H1 (cell line): ENCODE measurements around the gene PAX9. TPM values are rescaled to one million over a fixed set of nuclear protein-coding genes. Genes with fewer than 3 reads are reported as not detected.

Experiments used
- CTCF ChIA-PET: fragments of 300-600 bp; sonication (Branson Sonifier 250); formaldehyde crosslinking; loops from one replicate; lab custom pipeline; 2021; ENCODE audit not compliant: partially characterized antibody; lab: Charles Lee
- POLR2A ChIA-PET: fragments of 300-600 bp; sonication (Branson Sonifier 250); formaldehyde crosslinking; loops from one replicate; lab custom pipeline; 2021; ENCODE audit warnings: inconsistent platforms; ENCODE audit not compliant: partially characterized antibody; lab: Charles Lee
- DNase-seq, 2 experiments: peaks; one replicate each; pipeline versions ENCODE4 v3.0.0 to v3.0.0-alpha.2; 2010 to 2022; ENCODE audit warnings: low spot score in 2 of 2, low read depth in 1 of 2, mixed read lengths in 1 of 2
- FAIRE-seq: peaks from 2 replicates; lab custom pipeline; 2011; peaks lifted over from hg19 to GRCh38; lab: Jason Lieb, UNC
- H2AFZ ChIP-seq: 2 replicates; pipeline ENCODE4 v1.8.1; 2012; ENCODE audit warnings: low read length, inconsistent platforms
- H2AK5ac ChIP-seq: 2 replicates; pipeline ENCODE4 v1.6.1; 2013; ENCODE audit warnings: low read depth, low read length
- H2BK120ac ChIP-seq: replicated peaks from 2 replicates; pipeline ENCODE3; 2013; ENCODE audit warnings: low read depth, low read length, inconsistent platforms
- H2BK12ac ChIP-seq: 2 replicates; pipeline ENCODE4 v1.6.1; 2013; ENCODE audit warnings: low read depth, low read length
- H2BK15ac ChIP-seq: 2 replicates; pipeline ENCODE4 v1.6.1; 2013; ENCODE audit warnings: low read length
- H2BK20ac ChIP-seq: 2 replicates; pipeline ENCODE4 v1.6.1; 2013; ENCODE audit warnings: low read length
- H2BK5ac ChIP-seq: 2 replicates; pipeline ENCODE4 v1.6.1; 2013; ENCODE audit warnings: low read depth, low read length
- H3K14ac ChIP-seq: 2 replicates; pipeline ENCODE4 v1.6.1; 2013; ENCODE audit warnings: inconsistent platforms; ENCODE audit not compliant: insufficient read length
- H3K18ac ChIP-seq: 2 replicates; pipeline ENCODE4 v1.6.1; 2013; ENCODE audit warnings: low read length; ENCODE audit errors: extremely low read depth
- H3K23ac ChIP-seq: 2 replicates; pipeline ENCODE4 v1.6.1; 2013; ENCODE audit warnings: inconsistent platforms; ENCODE audit not compliant: insufficient read length
- H3K23me2 ChIP-seq: 2 replicates; pipeline ENCODE4 v1.6.1; 2013; ENCODE audit warnings: low read depth, low read length
- H3K27ac ChIP-seq: 2 replicates; pipeline ENCODE4 v1.6.1; 2011; ENCODE audit warnings: low read depth, low read length, inconsistent platforms
- H3K27me3 ChIP-seq, 4 experiments: replicated peaks in 1 of 4; 1 replicate in 1 of 4; 2 replicates in 3 of 4; pipeline versions ENCODE4 v1.6.1 to v1.8.1; 2011 to 2013; ENCODE audit warnings: low read length in 3 of 4, mild to moderate bottlenecking in 3 of 4, inconsistent platforms in 2 of 4, mixed read lengths in 2 of 4, moderate library complexity in 1 of 4; ENCODE audit not compliant: control insufficient read depth in 3 of 4, insufficient read depth in 3 of 4; ENCODE audit errors: extremely low read depth in 1 of 4
- H3K36me3 ChIP-seq, 4 experiments: 2 replicates each; pipeline versions ENCODE4 v1.6.1 to v1.8.1; 2011 to 2013; ENCODE audit warnings: mild to moderate bottlenecking in 4 of 4, low read length in 3 of 4, moderate library complexity in 2 of 4, control low read depth in 1 of 4, inconsistent platforms in 1 of 4; ENCODE audit not compliant: insufficient read depth in 4 of 4, control insufficient read depth in 2 of 4
- H3K4ac ChIP-seq: replicated peaks from 2 replicates; pipeline ENCODE3; 2013; ENCODE audit warnings: low read length, low read depth, mixed read lengths, inconsistent platforms; ENCODE audit not compliant: insufficient read length
- H3K4me1 ChIP-seq, 4 experiments: replicated peaks in 1 of 4; 1 replicate in 1 of 4; 2 replicates in 3 of 4; pipeline versions ENCODE4 v1.6.1 to v1.8.1; 2011 to 2013; ENCODE audit warnings: low read length in 3 of 4, inconsistent platforms in 2 of 4, mixed read lengths in 1 of 4; ENCODE audit not compliant: insufficient read depth in 4 of 4, control insufficient read depth in 3 of 4
- H3K4me2 ChIP-seq, 2 experiments: 2 replicates each; pipeline versions ENCODE4 v1.6.1 to v1.8.1; 2011 to 2013; ENCODE audit warnings: low read depth in 2 of 2, low read length in 2 of 2, control low read depth in 1 of 2, inconsistent platforms in 1 of 2, mild to moderate bottlenecking in 1 of 2; ENCODE audit not compliant: insufficient read depth in 1 of 2
- H3K4me3 ChIP-seq, 4 experiments: fragments of 200-600, 300-600 bp in 1 of 4; sonication (generic), shearing (Covaris generic), sonication (Bioruptor Twin) in 1 of 4; 2 replicates each; pipeline versions ENCODE4 v1.5.1 to v1.8.1; 2011 to 2016; ENCODE audit warnings: low read length in 4 of 4, low read depth in 3 of 4, control low read depth in 2 of 4, inconsistent platforms in 2 of 4, mild to moderate bottlenecking in 2 of 4, mixed read lengths in 1 of 4, moderate library complexity in 1 of 4; ENCODE audit not compliant: insufficient read depth in 2 of 4; ENCODE audit errors: extremely low read depth in 1 of 4
- H3K56ac ChIP-seq: replicated peaks from 2 replicates; pipeline ENCODE3; 2013; ENCODE audit warnings: low read depth, mild to moderate bottlenecking, mixed read lengths, low read length, inconsistent platforms; ENCODE audit not compliant: insufficient read length
- H3K79me1 ChIP-seq: 2 replicates; pipeline ENCODE4 v1.6.1; 2013; ENCODE audit warnings: low read depth, low read length, control low read depth
- H3K79me2 ChIP-seq, 2 experiments: 2 replicates each; pipeline versions ENCODE4 v1.6.1 to v1.8.1; 2012 to 2013; ENCODE audit warnings: low read length in 2 of 2, mild to moderate bottlenecking in 2 of 2, inconsistent platforms in 1 of 2; ENCODE audit not compliant: insufficient read depth in 2 of 2, control insufficient read depth in 1 of 2
- H3K9ac ChIP-seq, 4 experiments: replicated peaks in 1 of 4; 1 replicate in 1 of 4; 2 replicates in 3 of 4; pipeline versions ENCODE4 v1.6.1 to v1.8.1; 2011 to 2013; ENCODE audit warnings: low read depth in 3 of 4, low read length in 3 of 4, control low read depth in 2 of 4, mild to moderate bottlenecking in 2 of 4, moderate library complexity in 2 of 4, inconsistent platforms in 1 of 4; ENCODE audit errors: extremely low read depth in 1 of 4
- H3K9me3 ChIP-seq, 2 experiments: 2 replicates each; pipeline versions ENCODE4 v1.6.1 to v1.8.1; 2012 to 2013; ENCODE audit warnings: mild to moderate bottlenecking in 2 of 2, moderate library complexity in 2 of 2, control low read depth in 1 of 2, inconsistent platforms in 1 of 2, low read depth in 1 of 2, low read length in 1 of 2, mixed read lengths in 1 of 2; ENCODE audit not compliant: insufficient read depth in 2 of 2
- H4K20me1 ChIP-seq, 2 experiments: replicated peaks in 1 of 2; 2 replicates each; pipeline versions ENCODE3 to v1.8.1; 2011 to 2013; ENCODE audit warnings: inconsistent platforms in 2 of 2, low read length in 2 of 2, mild to moderate bottlenecking in 1 of 2; ENCODE audit not compliant: insufficient read depth in 2 of 2, control insufficient read depth in 1 of 2
- H4K5ac ChIP-seq: 2 replicates; pipeline ENCODE4 v1.6.1; 2013; ENCODE audit warnings: low read length, low read depth, mixed read lengths, inconsistent platforms; ENCODE audit not compliant: insufficient read length
- H4K8ac ChIP-seq: 2 replicates; pipeline ENCODE4 v1.8.0; 2013; ENCODE audit warnings: mild to moderate bottlenecking, moderate library complexity, low read length, inconsistent platforms; ENCODE audit not compliant: insufficient read depth; ENCODE audit errors: extremely low read depth
- H4K91ac ChIP-seq: replicated peaks from 2 replicates; pipeline ENCODE3; 2013; ENCODE audit warnings: low read length, mixed read lengths, inconsistent platforms; ENCODE audit not compliant: insufficient read length
- ATF2 ChIP-seq: IDR thresholded peaks from 2 replicates; pipeline ENCODE4 v1.6.1; 2012; ENCODE audit warnings: low read length, inconsistent platforms
- JUND ChIP-seq: IDR thresholded peaks from 2 replicates; pipeline ENCODE4 v1.6.1; 2011; ENCODE audit warnings: mild to moderate bottlenecking, improper control_type of control experiment, low read length
- KDM1A ChIP-seq: fragments of 200-600, 300-600 bp; sonication (generic); IDR thresholded peaks from 2 replicates; pipeline ENCODE4 v1.7.1; 2016; ENCODE audit warnings: mild to moderate bottlenecking, low read length, borderline replicate concordance
- KDM5A ChIP-seq: fragments of 200-600 bp; IDR thresholded peaks from 2 replicates; pipeline ENCODE4 v1.7.1; 2012; ENCODE audit warnings: mild to moderate bottlenecking, low read length, inconsistent platforms, mixed read lengths
- MAFK ChIP-seq: IDR thresholded peaks from 2 replicates; pipeline ENCODE4 v1.6.1; 2012; ENCODE audit warnings: low read depth, mild to moderate bottlenecking, improper control_type of control experiment, low read length
- MAX ChIP-seq: IDR thresholded peaks from 2 replicates; pipeline ENCODE4 v1.6.1; 2012; ENCODE audit warnings: inconsistent platforms
- SAP30 ChIP-seq: fragments of 300-600 bp; sonication (generic); IDR thresholded peaks from 2 replicates; pipeline ENCODE4 v1.7.1; 2012; ENCODE audit warnings: low read length, moderate library complexity, mild to moderate bottlenecking, inconsistent platforms; ENCODE audit not compliant: insufficient read depth, insufficient replicate concordance
- SIX5 ChIP-seq: IDR thresholded peaks from 2 replicates; pipeline ENCODE4 v1.6.1; 2011; ENCODE audit warnings: mild to moderate bottlenecking, low read depth, low read length
- SP1 ChIP-seq: IDR thresholded peaks from 2 replicates; pipeline ENCODE4 v1.6.1; 2011; ENCODE audit warnings: low read depth, low read length
- WGBS, 2 experiments: shearing (Covaris generic) in 1 of 2; methylation state at CpG; one replicate each; pipeline versions ENCODE4 v1.1.6 to v1.1.7; 2013 to 2015; ENCODE audit warnings: low lambda C conversion rate in 2 of 2, mixed read lengths in 2 of 2, inconsistent platforms in 1 of 2, low coverage in 1 of 2, missing lambda C conversion rate in 1 of 2; ENCODE audit not compliant: insufficient replicate concordance in 2 of 2, insufficient coverage in 1 of 2, insufficient read length in 1 of 2; ENCODE audit errors: extremely low coverage in 1 of 2, missing lambda C conversion rate in 1 of 2; 5-methylcytosine and 5-hydroxymethylcytosine counted together
- polyA plus RNA-seq, 7 experiments: library from polyadenylated mRNA; depleted of rRNA in 3 of 7; stranded (reverse) in 5 of 7; unstranded in 2 of 7; fragments of >200 nt in 5 of 7; fragments of 200-250 nt in 2 of 7; gene quantifications; 1 replicate in 5 of 7; 2 replicates in 1 of 7; 4 replicates in 1 of 7; pipeline versions ENCODE4 v1.2.1 to v1.2.3, GENCODE V29; 2011 to 2013; ENCODE audit warnings: missing spikeins in 2 of 7, mixed read lengths in 2 of 7
- total RNA-seq: library from RNA; stranded (reverse); fragmentation: NEBNext Ultra II Directional; extraction: Animal tissue kit (Norgen Biotek cat#: 25700); gene quantifications from 2 replicates; pipeline ENCODE4 v1.2.1, GENCODE V29; 2021

Gene PAX9
- total and polyA plus RNA-seq, 2 of the 8 experiments (the other 6 are each of a cell fraction or from before 2014, with no cell fraction given), result 0.05 TPM; not detected in 1

DNA sequence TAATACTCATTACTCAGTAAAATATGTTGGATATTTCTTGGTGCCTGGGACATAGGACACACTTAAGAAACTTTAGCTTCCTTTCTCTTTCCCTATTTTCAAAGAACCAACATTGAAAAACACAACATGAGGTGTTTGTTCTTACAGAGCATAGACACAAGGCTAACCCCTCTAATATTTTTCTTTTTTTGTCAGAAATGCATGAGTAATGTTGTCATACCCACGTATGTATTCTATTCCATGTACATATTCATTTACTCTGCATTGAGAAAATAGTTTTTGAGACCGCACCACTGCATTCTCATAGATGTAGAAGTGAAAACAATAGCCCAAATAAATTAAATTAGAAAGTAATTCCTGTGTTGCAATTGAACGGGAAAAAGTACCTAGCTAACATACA lies 13.0 kb downstream of the PAX9 start:
- peaks cover 0 to 2% (median 0%) of the 10 kb centered on the region in 4 experiments; a peak in 3 of 7 replicates for H3K27me3 ChIP-seq
- no peaks in the 10 kb centered on the region for H3K79me2 ChIP-seq
- no peak overlapping the region for H3K56ac ChIP-seq
- H3K36me3 ChIP-seq, result no peaks in the 10 kb centered on the region
- H3K4me3 ChIP-seq, result no peak overlapping the region
- no peak overlapping the region for H4K5ac ChIP-seq
- H2BK120ac ChIP-seq, result no peak overlapping the region
- H3K4me1 ChIP-seq, result peaks cover 0 to 7% (median 4%) of the 10 kb centered on the region in 4 experiments; a peak in 6 of 7 replicates
- ChIA-PET POLR2A (no interaction called here), CTCF (interaction anchor here (0.6 kb wide), 1 partner anchor 24 kb away, joined by 3 read pairs; no protein-coding TSS in a partner anchor)
- no peak overlapping the region for H2BK15ac ChIP-seq
- no peak overlapping the region for H3K18ac ChIP-seq
- no peak overlapping the region for H3K23ac ChIP-seq
- no peak overlapping the region for H2AFZ ChIP-seq
- H2BK20ac ChIP-seq, result no peak overlapping the region
- no peaks in the 10 kb centered on the region for H3K79me1 ChIP-seq
- H2AK5ac ChIP-seq, result no peak overlapping the region
- H3K23me2 ChIP-seq, result no peaks in the 10 kb centered on the region
- H4K91ac ChIP-seq, result no peak overlapping the region
- H2BK5ac ChIP-seq, result no peak overlapping the region
- DNase-seq (no peak), FAIRE-seq (no peak)
- H3K9me3 ChIP-seq, result no peaks in the 10 kb centered on the region
- no peak overlapping the region for H3K27ac ChIP-seq
- H3K14ac ChIP-seq, result no peak overlapping the region
- H4K8ac ChIP-seq, result no peak overlapping the region
- no peaks in the 10 kb centered on the region for H4K20me1 ChIP-seq
- H2BK12ac ChIP-seq, result no peak overlapping the region
- TF ChIP-seq SIX5 (no peak), ATF2 (no peak), KDM5A (no peak), KDM1A (no peak), JUND (no peak), SAP30 (no peak), MAFK (no peak), MAX (no peak), SP1 (no peak)
- H3K4me2 ChIP-seq, result no peak overlapping the region
- H3K9ac ChIP-seq, result no peak overlapping the region
- 70% methylated on average over 3 of the region's 3 CpGs; no CpG with 5 or more reads in 1 of the 2 experiments for WGBS, 2 experiments
- H3K4ac ChIP-seq, result no peak overlapping the region
